NCI-H460 (cell line): ENCODE results near the gene PRKN. TPM values are rescaled to one million over a fixed set of nuclear protein-coding genes. Genes with fewer than 3 reads are reported as not detected.

ENCODE experiments used
- DNase-seq: peaks from one replicate; pipeline ENCODE4 v3.0.0-alpha.2; 2016; ENCODE audit warnings: low read depth; ENCODE audit errors: extremely low read depth
- total RNA-seq: library from RNA; depleted of rRNA; stranded (reverse); fragments of >200 nt; shearing (Covaris generic); gene quantifications from 2 replicates; pipeline ENCODE4 v1.2.3, GENCODE V29; 2014

Gene PRKN
- total RNA-seq, 1 experiment from 2014 or later: 20.4 TPM

GRCh38 chr6:162625846-162626540 is 101.6 kb downstream of the PRKN start:
- no peak for DNase-seq

- no peak for DNase-seq
These were observed 105.0 kb downstream of the PRKN start for GRCh38 chr6:162622572-162622971.

- DNase-seq: no peak
These were observed 106.3 kb downstream of the PRKN start for GRCh38 chr6:162621246-162621645.

GRCh38 chr6:162620073-162620472 is 107.5 kb downstream of the PRKN start:
- DNase-seq: no peak

- no peak for DNase-seq
These were observed 109.0 kb downstream of the PRKN start for GRCh38 chr6:162618448-162619002.

GRCh38 chr6:162615016-162615705 is 112.4 kb downstream of the PRKN start:
- DNase-seq: peak; percentile 56

- DNase-seq: no peak
These were observed 114.3 kb downstream of the PRKN start for GRCh38 chr6:162613310-162613709.

- no peak for DNase-seq
These were observed 115.0 kb downstream of the PRKN start for GRCh38 chr6:162612613-162613012.

- no peak for DNase-seq
These were observed 117.2 kb downstream of the PRKN start for GRCh38 chr6:162610351-162610750.

- no peak for DNase-seq
These were observed 121.7 kb downstream of the PRKN start for GRCh38 chr6:162605881-162606280.

- no peak for DNase-seq
These were observed 124.1 kb downstream of the PRKN start for GRCh38 chr6:162603231-162604015.

GRCh38 chr6:162602759-162603158 is 124.8 kb downstream of the PRKN start:
- no peak for DNase-seq

- no peak for DNase-seq
These were observed 130.9 kb downstream of the PRKN start for GRCh38 chr6:162596676-162597075.

- DNase-seq: no peak
These were observed 136.0 kb downstream of the PRKN start for GRCh38 chr6:162591517-162591916.

GRCh38 chr6:162581988-162582780 is 145.4 kb downstream of the PRKN start:
- DNase-seq: no peak

- no peak for DNase-seq
These were observed 146.9 kb downstream of the PRKN start for GRCh38 chr6:162580619-162581018.

GRCh38 chr6:162576016-162576415 is 151.6 kb downstream of the PRKN start:
- no peak for DNase-seq

GRCh38 chr6:162572240-162572639 is 155.3 kb downstream of the PRKN start:
- no peak for DNase-seq

GRCh38 chr6:162568266-162568665 is 159.3 kb downstream of the PRKN start:
- DNase-seq: no peak

- no peak for DNase-seq
These were observed 165.5 kb downstream of the PRKN start for GRCh38 chr6:162562041-162562440.
